GM18498 (cell line): ENCODE data around the gene BBLN.

Experiments
- ATAC-seq: cut with Tn5 transposase; IDR thresholded peaks from one replicate; pipeline ENCODE4 v1.9.1; 2021; ENCODE audit warnings: mild to moderate bottlenecking, moderate library complexity; ENCODE audit not compliant: unreplicated experiment

The BBLN gene

DNA sequence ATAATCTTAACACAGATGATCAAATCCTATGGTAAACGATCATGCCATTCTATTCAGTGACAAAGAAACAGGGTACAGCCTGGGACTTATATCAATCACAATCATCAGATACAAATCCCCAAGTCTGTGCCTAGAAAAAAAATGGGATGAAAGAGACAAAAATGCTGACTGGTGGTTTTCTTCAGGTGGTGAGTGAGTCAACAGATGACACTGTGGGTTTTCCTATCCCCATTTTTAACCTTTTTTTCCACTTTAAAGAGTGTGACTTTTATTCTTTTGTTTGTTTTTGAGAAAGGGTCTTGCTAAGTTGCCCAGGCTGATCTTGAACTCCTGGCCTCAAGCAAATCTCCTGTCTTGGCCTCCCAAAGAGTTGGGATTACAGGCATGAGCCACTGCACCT lies 28.1 kb downstream of the BBLN start:
- ATAC-seq, result no peak

- no peak for ATAC-seq
Measured at GRCh38 chr9:128190013-128190412, 29.9 kb downstream of the BBLN start.

DNA sequence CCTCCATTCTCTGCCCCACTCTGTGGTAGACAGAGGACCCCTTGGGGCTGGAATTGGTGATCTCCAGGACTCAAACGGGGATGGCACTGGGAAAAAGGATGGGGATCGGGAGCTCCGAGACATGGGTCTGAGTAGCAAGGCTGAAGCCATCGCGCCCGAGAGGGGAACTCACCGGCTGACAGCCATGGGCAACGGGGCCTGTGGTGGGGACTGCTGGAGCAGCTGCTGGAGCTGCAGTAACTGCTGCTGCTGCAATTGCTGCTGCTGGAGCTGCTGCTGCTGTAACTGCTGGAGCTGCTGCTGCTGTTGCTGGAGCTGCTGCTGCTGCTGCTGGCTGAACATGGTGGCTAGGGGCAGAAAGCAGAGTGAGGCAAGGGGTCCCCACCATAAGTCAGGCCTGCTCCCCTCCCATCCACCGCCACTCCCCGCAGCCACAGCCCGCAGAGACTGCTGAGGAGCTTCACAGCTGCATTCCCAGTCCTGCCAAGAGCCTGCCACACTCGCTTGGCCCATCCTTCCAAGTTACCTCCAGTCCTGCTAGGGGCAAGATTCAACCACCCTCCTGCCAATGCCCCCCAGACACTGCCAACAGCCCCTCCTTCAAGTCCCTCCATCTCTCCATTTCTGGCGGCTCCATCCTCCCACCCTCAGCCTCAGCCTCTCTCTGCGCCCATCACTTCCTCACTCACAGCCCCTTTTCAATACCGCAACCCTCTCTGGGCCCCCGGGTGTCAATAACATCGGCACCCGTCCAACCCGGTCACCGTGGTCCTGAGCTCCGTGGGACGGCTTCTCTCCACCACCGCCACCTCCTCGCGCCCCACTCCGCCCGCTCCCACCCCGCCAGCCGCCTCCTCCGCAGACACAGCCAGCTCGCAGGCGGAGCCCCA lies 30.7 kb downstream of the BBLN start:
- ATAC-seq, result no peak

GRCh38 chr9:128191406-128192046 lies 31.5 kb downstream of the BBLN start, which contains the start of gene CIZ1:
Gene CIZ1, minus strand, starts transcription at chr9:128191572. Its CDS starts 715 bp downstream, at chr9:128190857.
- peak; percentile 84 for ATAC-seq

DNA sequence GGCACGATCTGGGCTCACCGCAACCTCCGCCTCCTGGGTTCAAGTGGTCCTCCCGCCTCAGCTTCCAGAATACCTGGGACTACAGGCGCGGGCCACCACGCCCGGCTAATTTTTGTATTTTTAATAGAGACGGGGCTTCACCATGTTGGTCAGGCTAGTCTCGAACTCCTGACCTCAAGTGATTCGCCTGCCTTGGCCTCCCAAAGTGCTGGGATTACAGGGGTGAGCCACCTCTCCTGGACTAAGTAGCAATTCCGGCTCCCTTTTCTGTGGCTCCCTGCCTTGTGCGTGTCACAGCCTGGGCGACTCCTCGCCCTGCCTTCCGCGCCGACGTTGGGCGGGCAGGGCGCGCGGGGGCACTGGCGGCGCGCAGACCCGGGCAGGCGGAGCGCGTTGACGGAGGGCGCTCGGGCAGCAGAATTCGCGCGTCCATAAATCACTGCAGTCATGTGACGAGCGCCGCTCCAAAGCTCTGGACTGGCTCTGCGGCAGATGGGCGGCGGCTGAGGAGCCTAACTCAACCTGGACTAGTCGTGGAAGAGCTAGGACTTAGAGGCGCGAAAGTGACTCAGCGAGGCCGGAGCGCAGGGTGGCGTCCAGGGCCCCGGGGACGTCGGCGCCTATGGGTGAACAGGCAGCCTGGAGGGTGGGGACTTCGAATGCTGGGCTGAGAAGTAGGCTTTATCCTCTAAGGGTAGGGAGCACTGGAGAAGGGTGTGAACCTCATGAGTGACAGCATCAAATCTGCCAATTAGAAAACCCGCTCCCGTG lies 32.7 kb downstream of the BBLN start:
- peak; percentile 63 for ATAC-seq

DNA sequence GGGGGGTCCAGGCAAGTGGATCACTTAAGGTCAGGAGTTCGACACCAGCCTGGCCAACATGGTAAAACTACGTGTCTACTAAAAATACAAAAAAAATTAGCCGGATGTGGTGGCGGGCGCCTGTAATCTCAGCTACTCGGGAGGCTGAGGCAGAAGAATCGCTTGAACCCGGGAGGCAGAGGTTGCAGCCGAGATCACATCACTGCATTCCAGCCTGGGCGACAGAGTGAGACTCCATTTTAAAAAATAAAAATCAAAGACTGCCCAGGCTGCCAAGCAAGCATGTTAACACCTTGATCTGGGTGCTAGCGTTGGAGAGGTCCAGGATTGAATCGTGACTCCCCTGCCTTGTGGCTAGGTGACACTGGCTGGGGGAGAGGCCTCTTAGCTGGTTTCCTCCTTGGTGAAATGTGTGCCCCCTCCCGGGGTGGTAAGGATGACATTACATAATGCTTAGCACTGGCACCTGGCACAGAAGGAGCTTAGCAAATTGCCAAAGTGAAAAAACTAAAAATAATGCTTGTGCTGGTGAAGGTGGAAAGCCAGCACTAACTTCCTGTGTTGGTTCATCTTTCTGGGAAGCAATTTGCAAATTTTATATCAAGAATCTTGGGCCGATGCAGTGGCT lies 33.5 kb downstream of the BBLN start:
- no peak for ATAC-seq

DNA sequence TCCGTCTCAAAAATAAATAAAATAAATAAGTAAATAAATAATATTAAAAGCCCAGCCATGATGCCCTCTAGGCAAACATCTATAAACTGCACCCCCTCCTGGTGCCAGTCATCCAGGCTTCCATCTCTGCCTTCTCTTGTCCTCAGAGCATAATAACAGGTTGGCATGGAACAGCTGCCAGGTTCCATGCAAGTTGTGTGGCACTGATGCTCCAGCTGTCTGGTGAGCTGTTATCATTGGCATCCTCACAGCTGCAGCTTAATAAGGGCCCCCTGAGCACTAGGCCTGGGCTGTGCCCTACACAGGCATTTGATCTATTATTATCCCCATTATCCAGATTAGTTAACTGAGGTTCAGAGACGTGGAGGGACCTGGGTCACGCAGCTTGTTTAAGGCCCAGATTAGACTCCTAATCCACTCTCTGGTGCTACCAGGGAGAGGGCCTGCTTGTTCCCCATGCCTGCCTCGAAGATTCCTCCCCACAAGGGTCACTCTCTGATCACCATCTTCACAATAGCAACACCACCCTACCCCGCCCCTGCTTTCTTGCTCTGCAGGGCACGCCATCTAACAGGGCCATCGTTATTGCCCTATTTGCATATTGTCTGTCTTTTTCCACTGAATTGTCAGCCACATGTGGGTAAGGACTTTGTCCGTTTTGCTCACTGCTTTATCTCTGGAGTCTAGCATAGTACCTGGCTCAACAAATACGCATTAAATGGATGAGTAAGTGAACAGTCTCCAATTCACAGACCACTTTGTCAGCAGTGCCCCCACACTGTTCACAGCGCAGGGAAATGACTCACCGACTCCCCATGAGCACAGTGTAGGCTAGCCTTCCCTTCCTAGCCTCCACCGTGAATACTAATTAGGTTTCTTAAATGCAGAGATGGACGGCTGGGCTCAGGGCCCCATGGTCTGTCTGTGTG lies 41.6 kb downstream of the BBLN start:
- ATAC-seq, result no peak

DNA sequence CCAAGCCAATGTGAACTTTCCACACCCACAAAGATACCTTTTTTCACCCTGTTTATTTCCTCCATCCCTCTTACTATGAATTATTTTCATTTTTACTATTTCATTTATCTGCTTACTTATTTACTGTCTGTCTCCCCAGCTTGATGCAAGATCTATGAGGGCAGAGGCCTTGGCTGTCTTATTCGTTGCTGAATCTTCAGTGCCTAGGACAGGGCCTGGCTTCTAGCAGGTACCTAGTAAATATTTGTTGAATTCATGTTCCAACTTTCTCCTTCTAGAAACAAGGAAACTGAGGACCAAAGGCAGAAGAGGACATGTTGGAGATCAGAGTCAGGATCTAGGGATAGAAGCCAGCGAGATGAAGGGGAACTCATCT lies 42.6 kb downstream of the BBLN start:
- no peak for ATAC-seq

- peak; percentile 85 for ATAC-seq
Measured at GRCh38 chr9:128203024-128203706, 43.1 kb downstream of the BBLN start, which contains the start of gene DNM1. Gene DNM1, plus strand, starts transcription at chr9:128203379. Its CDS starts 92 bp downstream, at chr9:128203471.

- ATAC-seq, result no peak
Measured at GRCh38 chr9:128203707-128204551, 43.9 kb downstream of the BBLN start.

GRCh38 chr9:128204858-128205257 lies 44.8 kb downstream of the BBLN start:
- ATAC-seq, result no peak

GRCh38 chr9:128205296-128205944 lies 45.4 kb downstream of the BBLN start:
- no peak for ATAC-seq

DNA sequence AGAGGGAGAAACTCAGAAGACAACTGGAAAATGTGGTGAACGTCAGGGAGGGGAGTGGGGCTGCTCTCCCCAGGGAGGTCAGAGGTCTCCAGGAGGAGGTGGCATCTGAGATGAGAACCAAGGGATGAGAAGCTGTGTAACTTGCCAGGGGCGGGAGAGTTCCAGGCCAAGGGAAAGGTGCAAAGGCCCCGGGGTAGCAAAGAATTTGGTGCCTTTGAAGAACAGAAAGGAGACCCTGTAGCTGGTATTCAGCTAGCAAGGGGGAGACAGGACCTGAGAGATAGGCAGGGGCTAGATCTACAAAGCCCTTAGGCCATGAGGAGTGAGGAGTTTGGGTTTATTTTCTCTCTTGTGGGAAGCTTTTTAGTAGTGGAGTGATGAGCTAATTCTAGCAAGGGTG lies 46.4 kb downstream of the BBLN start:
- ATAC-seq, result no peak

DNA sequence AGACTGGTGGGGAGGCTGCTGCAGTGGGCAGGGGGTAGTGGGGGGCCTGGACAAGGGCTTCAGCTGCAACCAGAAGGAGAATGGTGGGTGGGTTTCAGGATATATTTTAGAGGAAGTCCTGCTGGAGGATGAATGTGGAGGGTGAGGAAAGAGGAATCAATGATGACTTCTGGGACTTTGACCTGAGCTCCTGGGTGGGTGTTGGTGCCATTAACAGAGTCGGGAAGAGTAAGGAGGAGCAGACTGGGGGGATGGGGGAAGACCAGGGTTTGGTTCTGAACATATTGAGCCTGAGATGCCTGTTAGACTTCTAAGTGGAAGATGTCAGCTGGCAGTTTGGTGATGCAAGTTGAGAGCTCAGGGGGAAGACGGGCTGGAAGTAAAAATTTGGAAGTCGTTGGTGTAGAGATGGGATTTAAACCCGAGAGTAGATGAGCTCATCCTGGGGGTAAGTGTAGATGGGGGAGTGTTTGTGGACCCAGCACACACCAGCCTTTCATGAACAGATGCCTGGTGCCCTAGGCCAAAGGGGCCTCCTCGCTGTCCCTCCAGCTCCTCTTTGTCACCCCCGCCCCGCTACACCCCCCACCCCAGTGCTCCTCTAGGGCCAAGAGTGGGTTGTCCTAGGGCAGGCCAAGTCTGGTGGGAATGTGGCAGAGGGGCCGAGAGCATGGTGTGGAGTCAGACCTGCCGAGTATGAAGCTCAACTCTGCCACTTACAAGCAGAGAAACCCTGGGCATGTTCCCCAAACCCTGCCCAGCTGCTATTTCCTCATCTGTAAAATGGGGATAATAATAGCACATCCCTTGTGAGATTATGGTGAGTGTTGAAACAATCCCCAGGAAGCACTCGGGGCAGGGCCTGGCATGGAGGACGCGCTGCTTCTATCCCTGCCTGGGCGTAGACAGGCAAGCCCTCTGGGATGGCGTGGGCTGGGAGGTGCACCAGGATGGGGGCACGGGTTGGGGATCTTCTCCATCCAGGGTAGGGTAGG lies 47.1 kb downstream of the BBLN start:
- no peak for ATAC-seq

- ATAC-seq, result no peak
Measured at GRCh38 chr9:128208386-128208785, 48.3 kb downstream of the BBLN start.

DNA sequence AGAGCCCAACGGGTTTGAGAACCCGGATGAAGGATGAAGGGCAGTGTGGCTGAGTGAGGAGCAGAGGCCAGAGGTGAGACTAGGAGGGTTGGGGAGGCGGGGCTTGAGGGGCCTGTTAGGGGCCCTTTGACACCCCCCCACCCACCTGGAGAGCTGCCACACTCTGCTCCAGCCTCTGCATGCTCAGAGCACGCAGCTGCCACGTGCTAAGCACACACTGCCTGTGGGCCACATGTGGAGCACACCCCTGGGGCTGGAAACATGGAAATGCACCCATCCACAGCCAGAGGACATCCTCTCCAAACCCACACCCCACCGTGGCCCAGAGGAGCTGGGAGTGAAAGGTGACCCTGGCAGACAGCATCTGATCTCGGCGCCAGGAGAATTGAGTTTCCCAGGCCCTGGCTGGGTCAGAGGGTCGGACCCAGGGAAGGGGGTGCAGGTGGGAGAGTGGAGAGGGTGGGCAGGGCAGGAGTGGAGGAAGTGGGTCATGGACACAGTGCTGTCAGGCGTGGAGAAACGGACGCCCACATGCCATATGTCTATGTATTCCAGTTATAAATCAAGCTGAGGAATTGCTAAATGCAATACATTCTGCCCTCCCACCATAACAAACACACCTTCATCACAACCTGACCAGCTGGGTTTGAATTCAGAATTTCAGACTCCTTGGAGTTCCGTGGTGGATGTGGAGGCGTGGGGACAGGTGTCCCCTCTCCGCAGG lies 49.0 kb downstream of the BBLN start:
- no peak for ATAC-seq
